ENCODE measurements around the gene LMLN.
"Not testable (repeated sequence)": the region's sequence is repeated elsewhere in the genome, so short reads cannot be mapped to it uniquely, and the experiment has no call there.

Gene LMLN

DNA sequence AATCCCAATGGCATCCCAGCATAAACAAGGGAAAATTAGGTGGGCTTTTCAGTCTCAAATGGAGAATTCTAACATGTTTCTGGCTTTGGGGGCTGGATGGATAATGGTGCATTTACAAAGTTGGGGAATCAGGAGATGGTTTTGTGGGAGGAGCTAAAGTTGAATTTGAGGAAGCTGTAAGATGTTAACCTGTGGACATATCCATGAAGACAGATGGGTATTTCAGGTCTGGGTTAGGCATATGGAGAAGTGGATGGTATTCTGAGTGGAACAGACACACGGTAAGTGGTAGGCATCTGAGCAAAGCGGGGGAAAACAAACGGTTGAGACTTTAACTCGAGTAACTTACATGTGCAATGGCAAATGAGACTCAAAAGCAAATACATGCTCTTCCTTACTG, 1.7 kb upstream of the LMLN start:
- no peak for DNase-seq

DNA sequence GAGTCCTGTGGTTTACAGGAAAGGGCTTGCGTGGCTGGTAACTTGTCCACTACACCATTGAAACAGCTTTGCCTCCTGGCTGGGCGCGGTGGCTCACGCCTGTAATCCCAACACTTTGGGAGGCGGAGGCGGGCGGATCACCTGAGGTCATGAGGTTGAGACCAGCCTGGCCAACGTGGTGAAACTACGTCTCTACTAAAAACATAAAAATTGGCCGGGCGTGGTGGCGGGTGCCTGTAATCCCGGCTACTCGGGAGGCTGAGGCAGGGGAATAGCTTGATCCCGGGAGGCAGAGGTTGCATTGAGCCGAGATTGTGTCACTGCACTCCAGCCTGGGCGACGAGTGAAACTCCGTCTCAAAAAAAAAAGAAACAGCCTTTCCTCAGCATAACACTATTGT, 1.2 kb upstream of the LMLN start:
- not testable (repeated sequence) for DNase-seq

DNA sequence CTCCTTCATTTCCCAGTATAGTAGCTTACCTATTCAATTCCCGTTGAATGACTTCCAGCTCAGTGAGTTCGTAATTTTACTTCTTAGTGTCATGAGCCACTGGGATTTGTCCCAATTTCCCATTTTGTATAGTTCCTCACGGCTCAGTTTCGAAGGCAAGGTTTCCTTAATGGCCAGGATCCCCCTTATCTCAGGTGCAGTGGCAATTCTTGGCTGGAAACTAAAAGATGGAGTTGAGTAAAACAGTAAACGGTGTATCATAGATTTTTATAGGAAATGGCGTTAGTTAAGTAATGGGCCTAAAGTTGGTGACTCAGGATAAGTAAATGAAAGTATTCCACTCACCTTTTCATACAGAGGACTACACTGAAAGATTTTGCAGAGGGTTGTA, 522 bp upstream of the LMLN start:
- DNase-seq = no peak

- no peak for DNase-seq
These were observed 921 bp downstream of the LMLN start for GRCh38 chr3:197960694-197961581.

- no peak for DNase-seq
These were observed 1.5 kb downstream of the LMLN start for GRCh38 chr3:197961582-197961945.

DNA sequence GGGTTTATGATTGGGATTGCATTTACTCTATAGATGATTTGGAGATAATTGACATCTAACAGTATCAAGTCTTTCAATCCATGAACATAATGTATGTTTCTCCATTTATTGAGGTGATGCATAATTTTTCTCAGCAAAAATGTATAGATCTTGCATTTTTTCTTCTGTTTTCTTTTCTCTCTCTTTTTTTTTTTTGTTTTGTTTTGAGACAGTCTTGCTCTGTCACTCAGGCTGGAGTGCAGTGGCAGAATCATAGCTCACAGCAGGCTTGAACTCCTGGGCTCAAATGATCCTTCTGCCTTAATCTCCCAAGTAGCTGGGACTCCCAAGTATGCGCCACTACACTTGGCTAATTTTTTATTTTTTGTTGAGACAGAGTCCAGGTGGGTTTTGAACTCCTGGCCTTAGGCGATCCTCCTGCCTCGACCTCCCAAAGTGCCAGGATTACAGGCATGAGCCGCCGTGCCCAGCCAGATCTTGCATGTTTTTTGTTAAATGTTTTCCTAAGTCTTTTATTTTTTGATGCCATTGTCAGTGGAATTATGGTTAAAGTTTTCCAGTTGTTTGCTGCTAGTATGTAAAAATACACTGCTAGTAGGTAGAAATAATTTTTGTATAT, 3.1 kb downstream of the LMLN start:
- no peak for DNase-seq

DNA sequence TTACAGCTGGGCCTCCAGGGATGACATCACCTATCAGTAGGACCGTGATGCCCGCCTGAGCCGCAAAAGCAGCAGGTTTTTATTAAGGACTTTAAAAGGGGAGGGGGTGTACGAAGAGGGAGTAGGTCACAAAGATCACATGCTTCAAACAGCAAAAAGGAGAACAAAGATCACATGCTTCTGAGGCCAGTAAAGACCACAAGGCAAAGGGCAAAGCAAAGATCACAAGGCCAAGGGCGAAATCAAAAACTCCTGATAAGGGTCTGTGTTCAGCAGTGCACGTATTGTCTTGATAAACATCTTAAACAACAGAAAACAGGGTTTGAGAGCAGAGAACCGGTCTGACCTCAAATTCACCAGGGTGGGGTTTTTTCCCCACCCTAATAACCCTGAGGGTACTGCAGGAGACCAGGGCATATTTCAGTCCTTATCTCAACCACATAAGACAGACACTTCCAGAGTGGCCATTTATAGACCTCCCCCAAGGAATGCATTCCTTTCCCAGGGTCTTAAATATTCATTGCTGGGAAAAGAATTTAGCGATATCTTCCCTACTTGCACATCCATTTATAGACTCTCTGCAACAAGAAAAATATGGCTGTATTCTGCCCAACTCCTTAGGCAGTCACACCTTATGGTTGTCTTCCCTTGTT, 7.4 kb downstream of the LMLN start:
- not testable (repeated sequence) for DNase-seq

- DNase-seq = no peak
These were observed 10.6 kb downstream of the LMLN start for GRCh38 chr3:197970588-197970987.

DNA sequence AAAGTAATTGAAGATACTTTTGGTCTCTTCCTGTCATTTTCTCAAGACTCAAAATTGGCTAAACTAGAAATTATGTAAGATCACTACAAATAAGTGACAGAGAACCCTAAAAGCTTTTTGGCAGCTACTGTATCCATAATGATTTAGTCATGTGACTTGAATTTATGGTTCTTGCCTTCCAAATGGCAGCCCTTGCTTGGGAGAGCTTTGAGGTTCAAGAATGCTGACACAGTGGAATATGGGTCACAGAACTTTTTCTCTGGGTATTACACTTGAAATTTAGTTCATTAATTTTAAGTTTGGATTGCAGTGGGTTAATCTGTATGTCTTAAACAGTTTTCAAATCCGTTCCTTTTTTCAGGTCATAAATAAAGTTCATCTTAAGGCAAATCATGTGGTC, 14.0 kb downstream of the LMLN start:
- DNase-seq = no peak

GRCh38 chr3:197975311-197975710, 15.3 kb downstream of the LMLN start:
- no peak for DNase-seq

GRCh38 chr3:197983076-197983475, 23.1 kb downstream of the LMLN start:
- DNase-seq = no peak

DNA sequence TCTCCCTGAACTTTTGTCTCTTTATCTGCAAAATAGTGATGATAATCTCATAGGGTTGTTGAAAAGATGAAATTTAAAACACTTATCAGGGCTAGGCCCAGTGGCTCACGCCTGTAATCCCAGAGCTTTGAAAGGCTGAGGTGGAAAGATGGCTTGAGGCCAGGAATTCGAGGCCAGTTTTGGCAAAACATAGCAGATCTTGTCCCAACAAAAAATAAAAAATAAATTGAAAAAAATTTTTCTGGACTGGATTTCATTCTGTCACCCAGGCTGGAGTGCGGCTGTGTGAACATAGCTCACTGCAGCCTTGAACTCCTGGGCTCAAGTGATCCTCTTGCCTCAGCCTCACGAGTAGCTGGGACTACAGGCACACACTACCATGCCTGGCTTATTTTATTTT, 29.6 kb downstream of the LMLN start:
- DNase-seq = no peak

DNA sequence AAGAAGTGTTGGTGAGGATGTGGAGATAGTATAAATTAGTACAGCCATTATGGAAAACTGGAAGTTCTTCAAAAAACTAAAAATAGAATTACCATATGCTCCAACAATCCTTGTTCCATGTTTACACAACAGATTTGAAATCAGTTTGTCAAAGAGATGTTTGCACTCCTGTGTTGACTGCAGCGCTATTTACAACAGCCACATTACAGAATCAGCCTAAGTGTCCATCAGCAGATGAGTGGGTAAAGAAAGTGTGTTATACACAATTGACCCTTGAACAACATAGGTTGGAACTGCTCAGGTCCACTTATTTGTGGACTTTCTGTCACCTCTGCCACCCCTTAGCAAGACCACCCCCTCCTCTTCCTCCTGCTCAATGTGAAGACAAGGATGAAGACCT, 34.7 kb downstream of the LMLN start:
- no peak for DNase-seq

GRCh38 chr3:197996855-197997254, 36.8 kb downstream of the LMLN start:
- DNase-seq = no peak

DNA sequence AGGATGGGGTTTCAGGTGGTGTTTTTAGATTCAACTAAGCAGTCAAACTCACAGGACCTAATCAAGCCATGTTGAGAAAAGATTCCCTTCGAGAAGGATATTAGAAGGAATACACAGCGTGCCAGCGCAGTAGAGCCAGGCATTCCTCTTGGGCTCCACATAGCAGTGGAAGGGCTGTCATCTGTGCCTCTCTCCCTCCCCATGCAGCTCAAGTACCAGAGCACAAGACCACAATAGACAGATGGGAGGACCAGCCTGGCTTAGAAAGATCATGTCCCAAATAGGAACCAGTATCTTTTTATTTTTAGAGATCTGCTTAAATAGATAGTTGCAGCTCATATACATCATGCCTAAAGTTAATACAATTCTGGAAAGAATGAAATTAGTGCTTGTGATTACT, 37.9 kb downstream of the LMLN start:
- DNase-seq = no peak

DNA sequence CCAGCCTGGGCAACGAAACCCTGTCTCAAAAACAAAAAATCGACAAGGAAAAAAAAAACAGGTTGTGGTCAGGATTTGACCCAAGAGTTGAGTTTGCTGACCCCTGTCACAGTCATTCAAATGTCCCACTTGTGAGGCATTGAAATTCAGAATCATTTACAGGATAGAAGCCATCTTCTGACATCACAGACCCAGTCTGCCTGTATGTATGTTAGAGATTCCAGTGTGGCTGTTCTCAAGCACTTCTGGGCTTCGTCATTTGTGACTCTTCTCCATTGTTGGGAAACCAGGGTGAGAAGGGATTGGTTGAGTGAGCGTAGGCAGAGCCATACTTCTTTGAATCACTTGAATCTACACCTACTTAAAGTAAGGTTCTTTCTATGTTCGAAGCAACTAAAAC, 57.1 kb downstream of the LMLN start:
- no peak for DNase-seq

- DNase-seq = no peak
These were observed 58.4 kb downstream of the LMLN start for GRCh38 chr3:198018416-198018815.

DNA sequence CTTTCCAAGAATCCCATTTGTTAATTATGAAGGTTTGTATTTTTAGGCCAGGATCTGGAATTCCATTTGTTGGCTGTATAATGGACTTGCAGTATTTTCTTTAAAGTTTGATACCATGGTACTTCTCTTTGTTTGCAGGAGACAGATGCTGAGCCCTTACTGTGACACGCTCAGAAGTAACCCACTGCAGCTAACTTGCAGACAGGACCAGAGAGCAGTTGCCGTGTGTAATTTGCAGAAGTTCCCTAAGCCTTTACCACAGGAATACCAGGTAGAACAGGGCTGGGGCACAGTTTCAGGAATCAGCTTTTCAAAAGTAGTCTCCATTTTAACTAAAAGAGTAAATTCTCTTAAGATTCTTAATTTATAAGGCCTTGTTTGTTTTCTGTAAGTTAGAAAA, 59.1 kb downstream of the LMLN start:
- DNase-seq = no peak

DNA sequence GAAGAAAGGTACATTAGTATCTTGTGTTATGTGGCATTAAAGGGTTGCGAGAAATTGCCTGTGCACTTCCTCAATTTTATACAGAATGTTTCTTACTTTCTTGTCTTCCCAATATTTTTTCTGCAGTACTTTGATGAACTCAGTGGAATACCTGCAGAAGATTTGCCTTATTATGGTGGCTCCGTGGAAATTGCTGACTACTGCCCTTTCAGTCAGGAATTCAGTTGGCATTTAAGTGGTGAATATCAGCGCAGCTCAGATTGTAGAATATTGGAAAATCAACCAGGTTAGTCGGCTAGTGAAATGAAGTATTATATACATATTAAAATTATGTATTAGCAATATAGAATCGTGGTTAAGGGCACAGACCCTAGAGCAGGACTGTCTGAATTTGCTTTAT, 61.3 kb downstream of the LMLN start:
- DNase-seq = no peak

DNA sequence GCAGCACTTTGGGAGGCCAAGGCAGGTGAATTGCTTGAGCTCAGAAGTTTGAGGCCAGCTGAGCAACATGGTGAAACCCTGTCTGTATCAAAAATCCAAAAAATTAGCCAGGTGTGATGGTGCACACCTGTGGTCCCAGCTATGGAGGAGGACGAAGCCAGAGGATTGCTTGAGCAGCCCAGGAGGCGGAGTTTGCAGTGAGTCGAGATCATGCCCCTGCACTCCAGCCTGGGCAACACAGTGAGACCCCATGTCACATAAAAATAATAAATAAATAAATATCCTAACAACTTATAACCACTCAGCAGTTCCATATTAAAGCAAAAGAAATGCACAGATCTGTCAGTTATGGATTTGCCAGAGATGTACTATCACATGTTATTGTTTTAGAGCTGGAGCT, 62.6 kb downstream of the LMLN start:
- DNase-seq = no peak

- DNase-seq = no peak
These were observed 65.6 kb downstream of the LMLN start for GRCh38 chr3:198025644-198026043.

- DNase-seq = no peak
These were observed 66.6 kb downstream of the LMLN start for GRCh38 chr3:198026620-198027019.

DNA sequence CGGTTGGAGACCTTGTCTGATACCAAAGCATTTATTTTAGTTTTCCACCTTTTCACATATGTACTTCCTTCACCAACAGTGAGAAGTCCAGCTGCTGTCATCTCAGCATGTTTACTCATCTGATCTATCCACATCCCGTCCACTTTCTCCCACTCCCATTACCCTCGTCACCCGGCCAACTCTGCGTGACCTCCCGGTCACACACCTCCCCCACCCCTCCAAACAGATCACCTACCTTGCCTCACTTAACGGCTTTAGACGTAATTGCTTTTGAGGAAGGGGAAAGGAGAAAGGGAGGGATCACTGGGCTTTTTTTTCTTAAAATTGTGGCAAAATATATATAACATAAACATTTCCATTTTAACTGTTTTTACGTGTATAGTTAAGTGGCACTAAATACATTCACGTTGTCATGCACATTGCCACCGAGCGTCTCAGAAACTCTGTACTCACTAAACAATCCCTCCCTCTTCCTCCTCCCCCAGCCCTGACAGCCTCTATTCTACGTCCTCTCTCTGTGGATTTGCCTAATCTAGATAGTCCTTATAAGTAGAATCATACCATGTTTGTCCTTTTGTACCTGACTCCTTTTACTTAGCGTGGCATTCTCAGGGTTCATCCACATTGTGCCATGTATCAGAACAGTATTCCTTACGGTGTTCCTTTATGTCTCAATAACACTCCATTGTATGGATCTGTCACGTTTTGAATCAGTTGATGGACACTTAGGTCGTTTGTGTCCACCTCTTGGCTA, 67.2 kb downstream of the LMLN start:
- DNase-seq = no peak

All from NCI-H2029 (cell line).